BLaER1 treated with 17β-estradiol and CSF1 and Interleukin-3, amounts not matched to agents 10 nM and 100 nM (cell line): Measurements from ENCODE around the gene ABCC2.

Experiments used
- H3K27ac ChIP-seq, 11 experiments: shearing (Covaris generic); formaldehyde crosslinking; 2 replicates each; pipeline ENCODE4 v1.8.1; 2022
- H3K27me3 ChIP-seq, 11 experiments: shearing (Covaris generic); formaldehyde crosslinking; 2 replicates each; pipeline ENCODE4 v1.8.1; 2022
- H3K36me3 ChIP-seq, 11 experiments: shearing (Covaris generic); formaldehyde crosslinking; 2 replicates each; pipeline ENCODE4 v1.8.1; 2022
- H3K4me1 ChIP-seq, 10 experiments: shearing (Covaris generic); formaldehyde crosslinking; 2 replicates each; pipeline ENCODE4 v1.8.1; 2022
- H3K4me2 ChIP-seq, 11 experiments: shearing (Covaris generic); formaldehyde crosslinking; 2 replicates each; pipeline ENCODE4 v1.8.1; 2022
- H3K4me3 ChIP-seq, 10 experiments: shearing (Covaris generic); formaldehyde crosslinking; 2 replicates each; pipeline ENCODE4 v1.8.1; 2022
- H3K9ac ChIP-seq, 11 experiments: shearing (Covaris generic); formaldehyde crosslinking; 2 replicates each; pipeline ENCODE4 v1.8.1; 2022
- H3K9me3 ChIP-seq, 11 experiments: shearing (Covaris generic); formaldehyde crosslinking; replicated peaks in 1 of 11; 2 replicates each; pipeline ENCODE4 v1.8.1; 2022
- H4K20me1 ChIP-seq, 11 experiments: shearing (Covaris generic); formaldehyde crosslinking; 2 replicates each; pipeline ENCODE4 v1.8.1; 2022
- Cebpa-rat ChIP-seq, 11 experiments: shearing (Covaris generic); IDR thresholded peaks; 2 replicates each; pipeline ENCODE4 v1.8.1; 2022

The ABCC2 gene

DNA sequence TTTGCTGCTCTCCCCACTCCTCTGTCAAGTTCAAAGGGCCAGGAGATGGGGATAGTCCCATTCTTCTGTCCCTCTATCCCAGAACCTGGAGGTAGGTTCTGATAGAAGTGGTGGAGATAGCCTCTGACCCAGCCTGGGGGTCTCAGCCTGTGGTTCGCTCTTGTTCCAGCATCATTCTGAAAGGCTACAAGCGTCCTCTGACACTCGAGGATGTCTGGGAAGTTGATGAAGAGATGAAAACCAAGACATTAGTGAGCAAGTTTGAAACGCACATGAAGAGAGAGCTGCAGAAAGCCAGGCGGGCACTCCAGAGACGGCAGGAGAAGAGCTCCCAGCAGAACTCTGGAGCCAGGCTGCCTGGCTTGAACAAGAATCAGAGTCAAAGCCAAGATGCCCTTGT, 14.5 kb downstream of the ABCC2 start:
- Histone ChIP-seq H3K4me3 (no peak overlapping the region), H3K27ac (no peak overlapping the region), H3K9ac (no peak overlapping the region), H3K4me2 (no peak overlapping the region), H3K9me3 (no peaks in the 10 kb centered on the region), H3K27me3 (no peaks in the 10 kb centered on the region), H3K4me1 (peaks cover 0 to 12% (median 7%) of the 10 kb centered on the region in 10 experiments; a peak in 13 of 20 replicates), H3K36me3 (no peaks in the 10 kb centered on the region; a peak in 1 of 22 replicates), H4K20me1 (no peaks in the 10 kb centered on the region)
- no peak for TF ChIP-seq Cebpa-rat (IDR thresholded peaks at IDR 0.05)

DNA sequence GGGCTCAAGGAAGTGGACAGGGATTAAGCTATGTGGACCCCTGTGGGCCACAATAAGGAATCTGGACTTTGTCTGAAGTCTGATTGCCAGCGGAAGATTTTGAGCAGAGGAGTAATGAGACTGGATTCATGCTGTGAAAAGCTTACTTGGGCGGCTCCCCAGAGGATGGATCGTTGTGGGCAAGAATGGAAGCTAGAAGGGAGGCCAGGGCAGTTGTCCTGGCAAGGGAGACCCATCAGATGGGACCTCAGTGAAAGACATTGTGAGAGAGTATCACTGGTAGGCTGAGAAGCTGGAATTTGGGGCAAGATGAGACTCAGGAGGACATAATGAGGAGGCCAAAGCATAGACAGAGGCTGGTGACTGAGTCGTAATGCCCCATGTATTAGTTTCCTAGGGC, 15.6 kb downstream of the ABCC2 start:
- Histone ChIP-seq H3K9ac (no peak overlapping the region), H3K27ac (no peak overlapping the region), H4K20me1 (no peaks in the 10 kb centered on the region), H3K4me2 (no peak overlapping the region), H3K36me3 (no peaks in the 10 kb centered on the region; a peak in 1 of 22 replicates), H3K9me3 (no peaks in the 10 kb centered on the region), H3K4me3 (no peak overlapping the region), H3K4me1 (peaks cover 0 to 12% (median 7%) of the 10 kb centered on the region in 10 experiments; a peak in 13 of 20 replicates), H3K27me3 (no peaks in the 10 kb centered on the region)
- no peak for TF ChIP-seq Cebpa-rat (IDR thresholded peaks at IDR 0.05)

DNA sequence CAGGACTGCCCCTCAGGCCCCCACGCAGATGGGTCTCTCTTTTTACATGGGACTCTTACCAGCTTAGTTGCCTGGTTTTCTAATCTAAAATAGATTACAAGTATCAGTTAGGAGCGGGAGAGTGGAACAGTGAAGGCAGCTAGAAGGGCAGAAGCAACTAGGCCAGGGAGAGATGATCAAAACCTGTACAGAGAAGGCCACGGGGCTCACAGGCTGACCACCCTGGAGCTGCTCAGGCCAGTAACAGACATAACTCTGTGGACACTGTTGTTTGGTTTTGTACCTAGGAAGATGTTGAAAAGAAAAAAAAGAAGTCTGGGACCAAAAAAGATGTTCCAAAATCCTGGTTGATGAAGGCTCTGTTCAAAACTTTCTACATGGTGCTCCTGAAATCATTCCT, 16.5 kb downstream of the ABCC2 start:
- TF ChIP-seq Cebpa-rat (IDR thresholded peaks at IDR 0.05) = no peak
- no peaks in the 10 kb centered on the region for H3K9me3 ChIP-seq
- no peaks in the 10 kb centered on the region for H4K20me1 ChIP-seq
- H3K36me3 ChIP-seq = no peaks in the 10 kb centered on the region; a peak in 1 of 22 replicates
- H3K27ac ChIP-seq = no peak overlapping the region
- no peak overlapping the region for H3K4me2 ChIP-seq
- H3K4me3 ChIP-seq = no peak overlapping the region
- no peak overlapping the region for H3K9ac ChIP-seq
- peaks cover 0 to 12% (median 7%) of the 10 kb centered on the region in 10 experiments; a peak in 13 of 20 replicates for H3K4me1 ChIP-seq
- no peaks in the 10 kb centered on the region for H3K27me3 ChIP-seq

DNA sequence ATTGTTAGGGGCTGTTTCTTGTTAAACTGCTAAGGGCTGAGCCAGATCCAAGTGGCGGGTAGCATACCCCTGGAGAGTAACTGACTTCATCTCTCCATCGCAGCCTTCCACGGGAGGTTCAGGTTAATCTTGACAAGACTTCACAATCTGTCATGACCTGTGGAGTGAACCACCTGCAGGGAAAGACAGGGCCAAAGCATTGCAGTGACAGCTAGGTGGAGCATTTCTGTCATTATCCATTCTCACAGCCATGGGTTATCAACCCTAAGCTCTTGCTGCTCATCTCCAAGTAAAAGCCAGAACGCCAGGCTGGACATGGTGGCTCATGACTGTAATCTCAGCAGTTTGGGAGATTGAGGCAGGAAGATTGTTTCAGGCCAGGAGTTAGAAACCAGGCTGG, 17.2 kb downstream of the ABCC2 start:
- Histone ChIP-seq H4K20me1 (no peaks in the 10 kb centered on the region), H3K9ac (no peak overlapping the region), H3K4me3 (no peak overlapping the region), H3K27me3 (no peaks in the 10 kb centered on the region), H3K4me2 (no peak overlapping the region), H3K27ac (no peak overlapping the region), H3K4me1 (peaks cover 0 to 12% (median 7%) of the 10 kb centered on the region in 10 experiments; a peak in 13 of 20 replicates), H3K36me3 (no peaks in the 10 kb centered on the region; a peak in 1 of 22 replicates), H3K9me3 (no peaks in the 10 kb centered on the region)
- no peak for TF ChIP-seq Cebpa-rat (IDR thresholded peaks at IDR 0.05)

DNA sequence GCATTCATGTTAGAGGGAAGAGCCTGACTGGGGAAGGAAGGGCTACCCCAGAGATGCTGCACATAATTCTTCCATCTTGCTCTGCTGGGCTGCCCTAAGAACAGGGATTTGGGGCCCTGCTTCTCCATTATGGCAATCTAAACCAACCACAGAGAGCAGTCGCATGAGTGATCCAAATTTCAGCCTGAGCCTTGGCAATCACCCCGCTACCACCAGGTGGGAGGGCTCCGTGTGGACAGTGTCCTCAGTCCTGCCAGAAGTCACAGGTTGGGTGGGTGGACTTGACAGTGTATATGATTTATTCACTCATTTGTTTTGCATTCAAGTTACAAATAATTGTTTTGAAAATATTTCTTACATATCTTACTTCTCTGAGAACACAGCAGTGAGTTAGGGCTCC, 22.0 kb downstream of the ABCC2 start:
- Histone ChIP-seq H3K9ac (no peak overlapping the region), H3K4me1 (peaks cover 0 to 12% (median 7%) of the 10 kb centered on the region in 10 experiments; a peak in 13 of 20 replicates), H3K27ac (no peak overlapping the region), H3K4me2 (no peak overlapping the region), H3K36me3 (no peaks in the 10 kb centered on the region), H3K27me3 (no peaks in the 10 kb centered on the region), H3K9me3 (no peaks in the 10 kb centered on the region), H3K4me3 (no peak overlapping the region), H4K20me1 (no peaks in the 10 kb centered on the region)
- TF ChIP-seq Cebpa-rat (IDR thresholded peaks at IDR 0.05) = no peak

DNA sequence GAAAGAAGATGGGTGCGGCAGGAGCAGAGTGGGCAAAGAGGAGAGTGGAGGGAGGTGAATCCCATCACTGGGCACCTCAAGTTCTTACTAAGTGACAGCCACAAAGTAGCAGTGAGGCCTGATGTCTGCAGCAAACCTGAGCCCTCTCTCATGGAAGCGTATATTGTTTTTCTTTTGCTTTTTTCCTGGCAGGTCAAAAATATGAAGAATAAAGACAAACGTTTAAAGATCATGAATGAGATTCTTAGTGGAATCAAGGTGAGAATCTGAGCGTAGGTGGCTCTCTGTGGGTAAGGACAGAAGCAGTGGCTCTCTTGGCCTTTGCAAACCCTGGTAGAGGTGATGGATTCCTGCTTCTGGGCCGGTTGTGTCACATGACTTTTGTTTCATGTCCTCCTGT, 22.8 kb downstream of the ABCC2 start:
- no peaks in the 10 kb centered on the region for H4K20me1 ChIP-seq
- no peak overlapping the region for H3K4me3 ChIP-seq
- TF ChIP-seq Cebpa-rat (IDR thresholded peaks at IDR 0.05) = no peak
- peaks cover 0 to 11% (median 7%) of the 10 kb centered on the region in 10 experiments; a peak in 13 of 20 replicates for H3K4me1 ChIP-seq
- H3K9me3 ChIP-seq = no peaks in the 10 kb centered on the region
- no peak overlapping the region for H3K27ac ChIP-seq
- no peaks in the 10 kb centered on the region for H3K36me3 ChIP-seq
- no peak overlapping the region for H3K4me2 ChIP-seq
- no peak overlapping the region for H3K9ac ChIP-seq
- H3K27me3 ChIP-seq = no peaks in the 10 kb centered on the region

DNA sequence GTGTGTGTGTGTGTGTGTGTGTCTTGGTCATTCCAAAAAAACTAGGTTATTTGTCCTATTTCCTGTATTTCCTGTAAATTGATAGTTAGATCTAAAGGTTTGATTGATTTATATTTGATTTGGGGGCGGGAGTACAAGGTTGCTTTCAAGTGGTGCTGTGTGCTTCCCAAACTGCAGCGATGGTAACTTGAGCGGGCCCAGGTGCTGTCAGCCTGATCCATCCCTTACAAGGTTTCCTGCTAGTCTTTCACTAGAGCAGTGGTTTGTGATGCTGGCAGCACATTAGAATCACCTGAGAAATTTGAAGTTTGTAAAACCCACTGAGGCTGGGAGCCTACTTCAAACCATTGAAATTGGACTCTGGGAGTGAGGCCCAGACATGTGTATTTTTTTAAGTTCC, 23.7 kb downstream of the ABCC2 start:
- Histone ChIP-seq H3K36me3 (no peaks in the 10 kb centered on the region), H4K20me1 (no peaks in the 10 kb centered on the region), H3K9ac (no peak overlapping the region), H3K4me2 (no peak overlapping the region), H3K4me3 (no peak overlapping the region), H3K9me3 (no peaks in the 10 kb centered on the region), H3K4me1 (peaks cover 0 to 8% (median 0%) of the 10 kb centered on the region in 10 experiments; a peak in 6 of 20 replicates), H3K27ac (no peak overlapping the region), H3K27me3 (no peaks in the 10 kb centered on the region)
- no peak for TF ChIP-seq Cebpa-rat (IDR thresholded peaks at IDR 0.05)

DNA sequence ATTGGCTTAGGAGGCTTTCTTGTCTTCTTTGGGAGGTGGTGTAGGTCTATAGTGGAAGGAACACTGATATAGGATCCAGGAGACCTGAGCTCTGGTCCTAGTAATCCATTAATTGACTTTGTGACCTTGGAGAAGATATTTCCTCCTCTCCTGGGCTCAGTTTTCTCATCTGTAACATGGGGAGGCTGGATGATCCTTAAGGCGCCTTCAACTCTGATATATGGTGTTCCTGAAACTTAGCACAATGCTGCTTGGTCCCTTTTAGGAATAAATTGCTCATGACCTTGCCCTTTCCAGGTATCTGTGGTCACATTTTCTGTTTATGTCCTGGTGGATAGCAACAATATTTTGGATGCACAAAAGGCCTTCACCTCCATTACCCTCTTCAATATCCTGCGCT, 25.3 kb downstream of the ABCC2 start:
- no peaks in the 10 kb centered on the region for H4K20me1 ChIP-seq
- H3K27me3 ChIP-seq = no peaks in the 10 kb centered on the region
- H3K36me3 ChIP-seq = no peaks in the 10 kb centered on the region
- H3K4me3 ChIP-seq = no peak overlapping the region
- no peaks in the 10 kb centered on the region for H3K9me3 ChIP-seq
- H3K4me2 ChIP-seq = no peak overlapping the region
- no peaks in the 10 kb centered on the region for H3K4me1 ChIP-seq
- no peak for TF ChIP-seq Cebpa-rat (IDR thresholded peaks at IDR 0.05)
- no peak overlapping the region for H3K9ac ChIP-seq
- H3K27ac ChIP-seq = no peak overlapping the region

DNA sequence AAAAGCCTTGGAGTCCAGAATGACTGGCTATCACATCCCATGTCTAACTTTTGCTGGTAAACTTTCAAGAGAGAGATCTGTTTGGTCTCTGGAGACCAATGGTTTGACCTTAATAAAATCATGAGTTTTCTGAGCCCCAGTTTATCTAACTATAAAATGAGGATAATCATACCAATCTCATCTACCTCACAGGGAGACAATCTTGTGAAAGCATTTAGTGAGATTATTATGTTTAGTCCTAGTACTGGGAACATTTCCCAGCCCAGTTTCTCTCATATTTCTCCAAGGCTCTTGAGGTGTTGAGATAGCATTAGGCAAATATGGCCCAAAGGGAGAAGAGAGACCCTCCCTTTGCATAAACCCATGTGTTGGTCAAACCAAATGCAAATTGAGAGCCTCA, 25.8 kb downstream of the ABCC2 start:
- TF ChIP-seq Cebpa-rat (IDR thresholded peaks at IDR 0.05) = no peak
- H3K9me3 ChIP-seq = no peaks in the 10 kb centered on the region
- H3K4me2 ChIP-seq = no peak overlapping the region

DNA sequence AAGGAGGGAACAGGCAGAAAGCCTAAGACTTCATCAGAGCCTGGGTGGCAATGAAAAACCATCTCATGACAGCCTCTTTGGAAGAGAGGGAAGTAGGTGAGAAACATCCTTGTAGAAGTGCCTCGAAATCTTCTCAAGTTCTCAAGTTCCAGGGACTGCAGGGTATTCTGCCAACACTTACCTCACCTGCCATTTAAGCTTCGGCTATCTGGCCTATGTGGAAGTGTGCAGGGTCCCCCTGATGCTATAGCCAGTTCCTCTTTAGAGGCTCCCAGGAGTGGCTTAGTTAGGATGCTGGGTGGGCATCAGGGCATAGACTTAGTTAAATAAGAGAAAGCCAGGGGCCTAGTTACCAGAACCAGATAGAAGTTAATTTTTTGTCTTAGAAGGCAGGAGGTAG, 27.0 kb downstream of the ABCC2 start:
- Histone ChIP-seq H4K20me1 (no peaks in the 10 kb centered on the region), H3K4me1 (no peaks in the 10 kb centered on the region), H3K36me3 (no peaks in the 10 kb centered on the region), H3K4me3 (no peak overlapping the region), H3K9me3 (no peaks in the 10 kb centered on the region), H3K27me3 (no peaks in the 10 kb centered on the region), H3K27ac (no peak overlapping the region), H3K4me2 (no peak overlapping the region), H3K9ac (no peak overlapping the region)
- TF ChIP-seq Cebpa-rat (IDR thresholded peaks at IDR 0.05) = no peak

More for the DNA sequence above, 25.8 kb downstream of the ABCC2 start:
- H3K36me3 ChIP-seq = no peaks in the 10 kb centered on the region
- H3K4me3 ChIP-seq = no peak overlapping the region
- no peaks in the 10 kb centered on the region for H3K4me1 ChIP-seq
- no peaks in the 10 kb centered on the region for H4K20me1 ChIP-seq
- no peak overlapping the region for H3K27ac ChIP-seq
- no peak overlapping the region for H3K9ac ChIP-seq
- no peaks in the 10 kb centered on the region for H3K27me3 ChIP-seq
